Parathyroid adenoma (tissue), 2 donors: Measurements from ENCODE around the gene ST6GAL1.
"Not testable (repeated sequence)": the region's sequence is repeated elsewhere in the genome, so short reads cannot be mapped to it uniquely, and the experiment has no call there.

Source experiments
- H2AFZ ChIP-seq: fragments of 300-600 bp; sonication (generic); one replicate; pipeline ENCODE4 v1.7.0; 2017; ENCODE audit warnings: antibody characterized with exemption, mild to moderate bottlenecking
- H3K27ac ChIP-seq: fragments of 300-600 bp; sonication (generic); one replicate; pipeline ENCODE4 v1.7.0; 2017
- H3K27me3 ChIP-seq: fragments of 300-600 bp; sonication (generic); one replicate; pipeline ENCODE4 v1.7.0; 2017; ENCODE audit warnings: low read length; ENCODE audit not compliant: control insufficient read depth, insufficient read depth
- H3K36me3 ChIP-seq: fragments of 300-600 bp; sonication (generic); one replicate; pipeline ENCODE4 v1.7.0; 2017; ENCODE audit warnings: low read length; ENCODE audit not compliant: control insufficient read depth, insufficient read depth
- H3K4me1 ChIP-seq: fragments of 300-600 bp; sonication (generic); one replicate; pipeline ENCODE4 v1.7.0; 2017; ENCODE audit warnings: control low read depth
- H3K4me2 ChIP-seq: fragments of 300-600 bp; sonication (generic); one replicate; pipeline ENCODE4 v1.7.0; 2017; ENCODE audit warnings: low read length
- H3K4me3 ChIP-seq: fragments of 300-600 bp; sonication (generic); one replicate; pipeline ENCODE4 v1.7.0; 2017; ENCODE audit warnings: low read depth, low read length
- H3K79me2 ChIP-seq: fragments of 300-600 bp; sonication (generic); one replicate; pipeline ENCODE4 v1.7.0; 2017; ENCODE audit warnings: control low read depth
- H3K9ac ChIP-seq: fragments of 300-600 bp; sonication (generic); one replicate; pipeline ENCODE4 v1.7.0; 2017; ENCODE audit warnings: mild to moderate bottlenecking
- H3K9me3 ChIP-seq: fragments of 300-600 bp; sonication (generic); one replicate; pipeline ENCODE4 v1.7.0; 2017; ENCODE audit warnings: low read length; ENCODE audit not compliant: control insufficient read depth
- TF ChIP-seq, protein P1 (sequence below): fragments of 300-600 bp; sonication (generic); IDR thresholded peaks from one replicate; pipeline ENCODE4 v1.7.0; 2017; ENCODE audit warnings: antibody characterized with exemption, mild to moderate bottlenecking
- donor health status: primary hyperparathyroidism.

The ST6GAL1 gene

DNA sequence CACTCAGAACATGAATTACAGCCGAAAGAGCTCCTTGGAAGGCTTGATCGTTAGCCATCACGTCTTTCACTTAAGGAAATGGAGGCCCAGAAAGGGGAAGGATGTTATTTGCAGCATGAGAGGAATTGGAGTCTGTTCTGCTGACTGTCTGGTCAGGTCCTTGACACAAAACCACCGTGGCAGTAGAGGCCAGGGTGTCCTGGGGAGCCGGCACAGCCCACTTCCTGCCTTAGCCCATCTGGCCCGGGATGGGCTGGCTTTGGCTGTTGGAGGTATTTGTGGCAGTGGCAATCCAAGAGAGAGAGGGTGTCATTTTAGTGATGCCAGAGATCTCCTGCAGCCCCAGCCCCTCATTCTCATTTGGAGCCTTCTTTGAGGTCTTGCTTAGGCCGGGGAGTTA, 37.4 kb downstream of the ST6GAL1 start:
- no peak overlapping the region for H2AFZ ChIP-seq
- H3K9ac ChIP-seq, result no peak overlapping the region
- peaks cover 17% of the 10 kb centered on the region for H3K4me1 ChIP-seq
- H3K36me3 ChIP-seq, result no peaks in the 10 kb centered on the region
- no peak overlapping the region for H3K4me2 ChIP-seq
- H3K27me3 ChIP-seq, result no peaks in the 10 kb centered on the region
- H3K9me3 ChIP-seq, result no peaks in the 10 kb centered on the region
- TF ChIP-seq, protein P1, sequence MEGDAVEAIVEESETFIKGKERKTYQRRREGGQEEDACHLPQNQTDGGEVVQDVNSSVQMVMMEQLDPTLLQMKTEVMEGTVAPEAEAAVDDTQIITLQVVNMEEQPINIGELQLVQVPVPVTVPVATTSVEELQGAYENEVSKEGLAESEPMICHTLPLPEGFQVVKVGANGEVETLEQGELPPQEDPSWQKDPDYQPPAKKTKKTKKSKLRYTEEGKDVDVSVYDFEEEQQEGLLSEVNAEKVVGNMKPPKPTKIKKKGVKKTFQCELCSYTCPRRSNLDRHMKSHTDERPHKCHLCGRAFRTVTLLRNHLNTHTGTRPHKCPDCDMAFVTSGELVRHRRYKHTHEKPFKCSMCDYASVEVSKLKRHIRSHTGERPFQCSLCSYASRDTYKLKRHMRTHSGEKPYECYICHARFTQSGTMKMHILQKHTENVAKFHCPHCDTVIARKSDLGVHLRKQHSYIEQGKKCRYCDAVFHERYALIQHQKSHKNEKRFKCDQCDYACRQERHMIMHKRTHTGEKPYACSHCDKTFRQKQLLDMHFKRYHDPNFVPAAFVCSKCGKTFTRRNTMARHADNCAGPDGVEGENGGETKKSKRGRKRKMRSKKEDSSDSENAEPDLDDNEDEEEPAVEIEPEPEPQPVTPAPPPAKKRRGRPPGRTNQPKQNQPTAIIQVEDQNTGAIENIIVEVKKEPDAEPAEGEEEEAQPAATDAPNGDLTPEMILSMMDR, result no peak
- H3K27ac ChIP-seq, result no peak overlapping the region
- H3K4me3 ChIP-seq, result no peak overlapping the region
- H3K79me2 ChIP-seq, result no peaks in the 10 kb centered on the region

DNA sequence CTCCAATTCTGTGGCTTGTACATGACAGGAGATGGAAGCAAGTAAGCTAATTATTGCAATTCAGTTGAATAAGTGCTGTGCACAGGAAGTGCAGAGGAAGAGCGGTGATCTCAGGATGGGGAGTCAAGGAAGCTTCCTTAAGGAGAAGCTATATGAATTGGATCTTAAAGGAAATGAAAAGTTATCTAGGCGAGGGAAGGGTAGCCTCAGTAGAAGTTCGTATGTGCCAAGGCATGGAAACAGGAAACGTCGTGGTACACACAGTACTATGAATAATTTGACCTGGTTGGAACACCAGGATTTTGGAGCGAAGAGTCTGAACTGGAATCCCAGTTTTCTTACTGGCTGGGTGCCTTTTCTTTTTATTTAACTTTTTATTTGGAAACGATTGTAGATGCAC, 39.3 kb downstream of the ST6GAL1 start:
- H3K27ac ChIP-seq, result no peak overlapping the region
- H3K27me3 ChIP-seq, result no peaks in the 10 kb centered on the region
- H3K9ac ChIP-seq, result no peak overlapping the region
- TF ChIP-seq, protein P1, result no peak
- H2AFZ ChIP-seq, result no peak overlapping the region
- no peak overlapping the region for H3K4me2 ChIP-seq
- H3K4me1 ChIP-seq, result peaks cover 5% of the 10 kb centered on the region
- H3K79me2 ChIP-seq, result no peaks in the 10 kb centered on the region
- no peaks in the 10 kb centered on the region for H3K36me3 ChIP-seq
- H3K9me3 ChIP-seq, result no peaks in the 10 kb centered on the region
- no peak overlapping the region for H3K4me3 ChIP-seq

DNA sequence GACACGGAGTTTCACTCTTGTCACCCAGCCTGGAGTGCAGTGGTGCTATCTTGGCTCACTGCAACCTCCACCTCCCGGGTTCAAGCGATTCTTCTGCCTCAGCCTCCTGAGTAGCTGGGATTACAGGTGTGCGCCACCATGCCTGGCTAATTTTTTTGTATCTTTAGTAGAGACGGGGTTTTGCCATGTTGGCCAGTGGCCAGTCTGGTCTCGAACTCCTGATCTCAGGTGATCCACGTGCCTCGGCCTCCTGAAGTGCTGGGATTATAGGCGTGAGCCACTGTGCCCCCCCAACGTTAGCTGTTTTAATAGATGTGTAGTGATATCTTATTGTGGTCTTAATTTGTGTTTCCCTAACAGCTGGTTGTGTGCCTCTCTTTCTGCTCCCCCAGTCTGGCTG, 40.8 kb downstream of the ST6GAL1 start:
- not testable (repeated sequence) for H3K9ac ChIP-seq, H3K4me3 ChIP-seq, H3K36me3 ChIP-seq, H3K9me3 ChIP-seq, H2AFZ ChIP-seq, H3K27me3 ChIP-seq, H3K4me2 ChIP-seq, H3K4me1 ChIP-seq, H3K79me2 ChIP-seq
- H3K27ac ChIP-seq, result peak overlapping the region; percentile 34

GRCh38 chr3:186971578-186971977, 41.3 kb downstream of the ST6GAL1 start:
- TF ChIP-seq, protein P1, result no peak
- Histone ChIP-seq H3K4me3 (no peak overlapping the region), H3K9ac (no peak overlapping the region), H3K27me3 (no peaks in the 10 kb centered on the region), H2AFZ (no peak overlapping the region), H3K36me3 (no peaks in the 10 kb centered on the region), H3K4me1 (peaks cover 10% of the 10 kb centered on the region), H3K27ac (peak overlapping the region; percentile 34), H3K9me3 (no peaks in the 10 kb centered on the region), H3K79me2 (no peaks in the 10 kb centered on the region), H3K4me2 (no peak overlapping the region)

DNA sequence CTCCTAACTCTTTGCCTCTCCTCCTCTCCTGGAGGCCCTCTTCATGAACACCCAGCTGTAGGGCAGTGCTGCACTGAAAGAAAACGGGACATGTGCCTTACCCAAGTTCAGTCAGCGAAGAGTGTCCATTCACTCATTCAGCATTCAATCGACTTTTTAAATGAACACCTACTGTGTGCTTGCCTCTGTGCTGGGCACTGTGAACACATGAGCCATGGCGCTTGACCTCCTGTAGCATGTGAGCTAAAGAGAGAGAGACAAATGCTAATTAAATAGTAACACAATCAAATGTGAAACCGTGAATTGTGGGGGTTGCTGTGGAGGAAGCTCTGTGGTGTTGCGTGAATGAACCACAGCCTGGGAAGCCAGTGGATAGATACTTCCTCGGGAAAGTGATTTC, 43.4 kb downstream of the ST6GAL1 start:
- no peaks in the 10 kb centered on the region for H3K79me2 ChIP-seq
- no peak overlapping the region for H3K4me3 ChIP-seq
- no peak overlapping the region for H2AFZ ChIP-seq
- H3K4me1 ChIP-seq, result peaks cover 24% of the 10 kb centered on the region
- no peak overlapping the region for H3K4me2 ChIP-seq
- no peaks in the 10 kb centered on the region for H3K27me3 ChIP-seq
- no peak overlapping the region for H3K27ac ChIP-seq
- H3K9ac ChIP-seq, result no peak overlapping the region
- TF ChIP-seq, protein P1, result no peak
- no peaks in the 10 kb centered on the region for H3K9me3 ChIP-seq
- no peaks in the 10 kb centered on the region for H3K36me3 ChIP-seq
